HCT116 (cell line): ENCODE measurements around the gene BZW2. TPM values are rescaled to one million over a fixed set of nuclear protein-coding genes. Genes with fewer than 3 reads are reported as not detected.

Experiments used
- ATAC-seq: fragments of 200-7000 bp; cut with Tn5 transposase; 2 replicates; pipeline ENCODE4 v1.9.1; 2020; ENCODE audit warnings: mild to moderate bottlenecking, moderate library complexity
- BruUV-seq: library from RNA; stranded (reverse); fragments of 400-500 nt; replicated peaks from 2 replicates; lab custom pipeline; 2021; lab: Mats Ljungman, UMichigan
- CTCF ChIA-PET: fragments of 300-600 bp; sonication (Branson Sonifier 250); formaldehyde crosslinking; loops from one replicate; lab custom pipeline; 2021; ENCODE audit warnings: antibody characterized with exemption; lab: Charles Lee
- POLR2A ChIA-PET: fragments of 300-600, 350-600 bp; sonication (Branson Sonifier 250); formaldehyde crosslinking; loops from one replicate; lab custom pipeline; 2021; ENCODE audit warnings: antibody characterized with exemption; lab: Charles Lee
- RAD21 ChIA-PET, 2 experiments: fragments of 300-600 bp; sonication (Branson Sonifier 250); formaldehyde crosslinking; loops; one replicate each; lab custom pipeline; 2023; ENCODE audit warnings: low total read pairs in 2 of 2; ENCODE audit not compliant: uncharacterized antibody in 2 of 2, unreplicated experiment in 2 of 2, low non-redundant PET in 1 of 2; lab: Charles Lee
- DNase-seq: peaks from one replicate; pipeline ENCODE4 v3.0.0-alpha.2; 2010; ENCODE audit warnings: low read depth, low spot score
- H2AFZ ChIP-seq: fragments of 200-600 bp; shearing (Covaris generic), sonication (generic); 2 replicates; pipeline ENCODE4 v1.6.1; 2017; ENCODE audit warnings: low read depth, mixed run types, mixed read lengths, antibody characterized with exemption, low read length; ENCODE audit not compliant: poor library complexity, severe bottlenecking
- H3K27ac ChIP-seq: 2 replicates; pipeline ENCODE4 v1.5.1; 2012; ENCODE audit warnings: low read depth, low read length
- H3K27me3 ChIP-seq: fragments of 200-600 bp; sonication (generic); 2 replicates; pipeline ENCODE4 v1.6.1; 2016; ENCODE audit warnings: mixed run types, low read length, mixed read lengths; ENCODE audit not compliant: insufficient read depth
- H3K36me3 ChIP-seq, 2 experiments: fragments of 200-500 bp in 1 of 2; fragments of 200-600 bp in 1 of 2; sonication (Bioruptor generic) in 1 of 2; sonication (generic) in 1 of 2; 2 replicates each; pipeline versions ENCODE4 v1.5.1 to v1.6.1; 2014 to 2016; ENCODE audit warnings: low read length in 2 of 2, inconsistent platforms in 1 of 2, mixed read lengths in 1 of 2, mixed run types in 1 of 2; ENCODE audit not compliant: insufficient read depth in 2 of 2, control insufficient read depth in 1 of 2
- H3K4me1 ChIP-seq, 2 experiments: fragments of 200-600 bp in 1 of 2; sonication (generic) in 1 of 2; 2 replicates each; pipeline versions ENCODE4 v1.5.1 to v1.6.1; 2012 to 2017; ENCODE audit warnings: low read length in 2 of 2, inconsistent platforms in 1 of 2, mild to moderate bottlenecking in 1 of 2, mixed read lengths in 1 of 2, mixed run types in 1 of 2, moderate library complexity in 1 of 2; ENCODE audit not compliant: insufficient read depth in 2 of 2, control insufficient read depth in 1 of 2
- H3K4me2 ChIP-seq: fragments of 200-600 bp; sonication (generic); 2 replicates; pipeline ENCODE4 v1.6.1; 2017; ENCODE audit warnings: mixed run types, low read length, mixed read lengths
- H3K4me3 ChIP-seq, 2 experiments: fragments of 200-600 bp in 1 of 2; sonication (generic) in 1 of 2; replicated peaks in 1 of 2; 2 replicates each; pipeline ENCODE4 v1.5.1; 2011 to 2016; ENCODE audit warnings: low read length in 2 of 2, control low read depth in 1 of 2, low read depth in 1 of 2, mild to moderate bottlenecking in 1 of 2, mixed read lengths in 1 of 2, mixed run types in 1 of 2
- H3K79me2 ChIP-seq: fragments of 200-600 bp; sonication (generic); 2 replicates; pipeline ENCODE4 v1.6.1; 2017; ENCODE audit warnings: mild to moderate bottlenecking, mixed run types, low read length, moderate library complexity, mixed read lengths; ENCODE audit not compliant: insufficient read depth
- H3K9ac ChIP-seq: fragments of 200-600 bp; sonication (generic); 2 replicates; pipeline ENCODE4 v1.6.1; 2016; ENCODE audit warnings: low read length, mixed read lengths
- H3K9me2 ChIP-seq: fragments of 200-600 bp; sonication (generic), shearing (Covaris generic); 2 replicates; pipeline ENCODE4 v1.6.1; 2017; ENCODE audit warnings: mixed run types, mild to moderate bottlenecking, moderate library complexity; ENCODE audit not compliant: insufficient read depth
- H3K9me3 ChIP-seq, 2 experiments: fragments of 200-500 bp in 1 of 2; fragments of 200-600 bp in 1 of 2; sonication (Bioruptor generic) in 1 of 2; sonication (generic) in 1 of 2; 2 replicates each; pipeline ENCODE4 v1.6.1; 2014 to 2017; ENCODE audit warnings: low read length in 2 of 2, mixed read lengths in 2 of 2, inconsistent platforms in 1 of 2, low read depth in 1 of 2, mild to moderate bottlenecking in 1 of 2, mixed run types in 1 of 2, moderate library complexity in 1 of 2; ENCODE audit not compliant: control insufficient read depth in 1 of 2, insufficient read depth in 1 of 2
- H4K20me1 ChIP-seq: fragments of 200-600 bp; sonication (generic), shearing (Covaris generic); 2 replicates; pipeline ENCODE4 v1.6.1; 2017; ENCODE audit warnings: mixed run types, mild to moderate bottlenecking, moderate library complexity; ENCODE audit not compliant: insufficient read depth
- CBX3 ChIP-seq: IDR thresholded peaks from 2 replicates; pipeline ENCODE4 v1.6.1; 2012; ENCODE audit warnings: low read depth
- EZH2 ChIP-seq: fragments of 200-600 bp; sonication (generic); IDR thresholded peaks from 2 replicates; pipeline ENCODE4 v1.6.1; 2017; ENCODE audit warnings: antibody characterized with exemption, mixed run types
- EZH2phosphoT487 ChIP-seq: fragments of 200-600 bp; IDR thresholded peaks from 2 replicates; pipeline ENCODE4 v1.6.1; 2018; ENCODE audit warnings: antibody characterized with exemption, borderline replicate concordance
- FOSL1 ChIP-seq: IDR thresholded peaks from 2 replicates; pipeline ENCODE4 v1.6.1; 2012; ENCODE audit warnings: low read depth
- JUND ChIP-seq: IDR thresholded peaks from 2 replicates; pipeline ENCODE4 v1.6.1; 2012
- POLR2A ChIP-seq: IDR thresholded peaks from 2 replicates; pipeline ENCODE4 v1.7.0; 2011; ENCODE audit warnings: borderline replicate concordance; ENCODE audit not compliant: insufficient read depth, insufficient read length; ENCODE audit errors: extremely low read depth
- RAD21 ChIP-seq: IDR thresholded peaks from 2 replicates; pipeline ENCODE4 v1.6.1; 2012; ENCODE audit warnings: low read depth, mild to moderate bottlenecking
- SIN3A ChIP-seq: IDR thresholded peaks from 2 replicates; pipeline ENCODE4 v1.6.1; 2012; ENCODE audit warnings: low read depth
- SRF ChIP-seq: IDR thresholded peaks from 2 replicates; pipeline ENCODE4 v1.6.1; 2012; ENCODE audit warnings: low read depth
- TCF7L2 ChIP-seq: IDR thresholded peaks from 2 replicates; pipeline ENCODE4 v1.7.0; 2011; ENCODE audit warnings: borderline replicate concordance, inconsistent platforms; ENCODE audit not compliant: insufficient read depth, insufficient read length; ENCODE audit errors: extremely low read depth
- ZFX ChIP-seq: fragments of 450-650 bp; IDR thresholded peaks from 2 replicates; pipeline ENCODE4 v1.6.1; 2017
- intact Hi-C: fragments of 100-400 bp; cut with micrococcal nuclease; formaldehyde crosslinking; loops from 2 replicates; pipeline ENCODE4 v1.10.0; 2022
- total RNA-seq: library from RNA; stranded (reverse); gene quantifications from one replicate; pipeline ENCODE4 v1.2.1, GENCODE V29; 2021; ENCODE audit not compliant: unreplicated experiment
- TF ChIP-seq, protein P1 (sequence below), 3 experiments: fragments of 200-600 bp in 1 of 3; sonication (generic) in 1 of 3; IDR thresholded peaks in 2 of 3; conservative IDR thresholded peaks in 1 of 3; 2 replicates each; pipeline ENCODE4 v1.5.1; 2012 to 2017; ENCODE audit warnings: low read depth in 2 of 3, low read length in 2 of 3, antibody characterized with exemption in 1 of 3, borderline replicate concordance in 1 of 3, control low read depth in 1 of 3, mild to moderate bottlenecking in 1 of 3, mixed read lengths in 1 of 3, mixed run types in 1 of 3, moderate library complexity in 1 of 3; ENCODE audit not compliant: insufficient read depth in 1 of 3
- TF ChIP-seq, protein P2 (sequence below): IDR thresholded peaks from 2 replicates; pipeline ENCODE4 v1.6.1; 2012
- TF ChIP-seq, protein P3 (sequence below): IDR thresholded peaks from 2 replicates; pipeline ENCODE4 v1.6.1; 2012

The BZW2 gene
- total RNA-seq, 1 experiment from 2014 or later, result 119 TPM

DNA sequence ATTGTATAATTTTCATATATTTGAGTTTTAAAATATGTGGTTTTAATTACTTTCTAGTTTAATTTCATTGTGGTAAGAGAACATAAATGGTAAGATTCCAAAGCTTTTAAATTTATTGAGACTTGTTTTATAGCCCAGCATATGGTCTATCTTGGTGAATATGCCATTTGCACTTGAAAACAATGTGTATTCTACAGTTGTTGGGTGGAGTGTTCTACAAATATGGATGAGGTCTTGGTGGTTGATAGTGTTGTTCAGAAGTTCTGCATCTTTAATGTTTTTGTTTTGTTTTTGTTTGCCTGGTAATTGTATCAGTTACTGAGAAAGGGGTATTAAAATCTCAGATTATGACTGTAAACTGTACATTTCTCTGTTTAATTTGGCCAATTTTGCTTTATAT lies 69.9 kb downstream of the BZW2 start:
- TF ChIP-seq ZFX, result no peak
- no peak for TF ChIP-seq TCF7L2
- no peak for TF ChIP-seq FOSL1
- no peak for TF ChIP-seq JUND
- H3K27ac ChIP-seq, result no peak overlapping the region
- ChIA-PET POLR2A (no interaction called here), CTCF (no interaction called here), RAD21 (no interaction called here)
- no peak for DNase-seq
- no peaks in the 10 kb centered on the region for H3K9me2 ChIP-seq
- no peaks in the 10 kb centered on the region for H3K27me3 ChIP-seq
- H3K4me1 ChIP-seq, result no peaks in the 10 kb centered on the region
- no peaks in the 10 kb centered on the region for H3K9me3 ChIP-seq
- ATAC-seq, result no peak
- no peak overlapping the region for H2AFZ ChIP-seq
- no peak overlapping the region for H3K4me3 ChIP-seq
- H3K4me2 ChIP-seq, result no peak overlapping the region
- H3K79me2 ChIP-seq, result no peaks in the 10 kb centered on the region
- no peaks in the 10 kb centered on the region for H3K36me3 ChIP-seq
- intact Hi-C loops, result no loop called here
- no TSS peak for BruUV-seq
- no peak overlapping the region for H3K9ac ChIP-seq
- no peaks in the 10 kb centered on the region; the same call in 1 of the 2 replicates for H4K20me1 ChIP-seq

DNA sequence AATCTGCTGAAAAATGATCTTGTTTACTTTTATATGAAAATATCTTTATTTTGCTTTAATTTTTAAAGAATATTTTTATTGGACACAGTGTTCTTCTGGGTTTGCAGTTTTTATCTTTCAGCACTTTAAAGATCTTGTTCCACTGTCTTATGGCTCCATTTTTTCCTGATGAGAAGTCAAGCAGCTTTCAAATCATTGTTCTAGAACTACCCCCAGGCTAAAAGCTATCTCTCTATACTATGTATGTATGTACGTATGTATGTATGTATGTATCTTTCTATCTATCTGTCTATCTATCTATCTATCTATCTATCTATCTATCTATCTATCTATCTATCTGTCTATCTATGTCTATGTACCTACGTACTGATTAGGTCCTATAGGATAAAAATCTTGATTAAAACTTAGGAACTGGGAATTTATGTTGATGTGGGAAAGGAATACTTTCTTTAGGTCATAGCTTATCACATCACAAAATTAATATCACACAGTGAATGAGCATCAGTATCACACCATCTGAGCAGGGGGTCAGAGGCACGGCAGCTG lies 72.2 kb downstream of the BZW2 start:
- CTCF ChIA-PET, result no interaction called here
- DNase-seq (no peak), ATAC-seq (no peak)
- no peak overlapping the region for H3K9ac ChIP-seq
- H4K20me1 ChIP-seq, result no peaks in the 10 kb centered on the region
- TF ChIP-seq CBX3 (no peak), POLR2A (no peak), SIN3A (no peak), SRF (no peak), RAD21 (no peak), EZH2 (no peak), JUND (no peak), EZH2phosphoT487 (no peak), FOSL1 (no peak)
- TF ChIP-seq, protein P1, sequence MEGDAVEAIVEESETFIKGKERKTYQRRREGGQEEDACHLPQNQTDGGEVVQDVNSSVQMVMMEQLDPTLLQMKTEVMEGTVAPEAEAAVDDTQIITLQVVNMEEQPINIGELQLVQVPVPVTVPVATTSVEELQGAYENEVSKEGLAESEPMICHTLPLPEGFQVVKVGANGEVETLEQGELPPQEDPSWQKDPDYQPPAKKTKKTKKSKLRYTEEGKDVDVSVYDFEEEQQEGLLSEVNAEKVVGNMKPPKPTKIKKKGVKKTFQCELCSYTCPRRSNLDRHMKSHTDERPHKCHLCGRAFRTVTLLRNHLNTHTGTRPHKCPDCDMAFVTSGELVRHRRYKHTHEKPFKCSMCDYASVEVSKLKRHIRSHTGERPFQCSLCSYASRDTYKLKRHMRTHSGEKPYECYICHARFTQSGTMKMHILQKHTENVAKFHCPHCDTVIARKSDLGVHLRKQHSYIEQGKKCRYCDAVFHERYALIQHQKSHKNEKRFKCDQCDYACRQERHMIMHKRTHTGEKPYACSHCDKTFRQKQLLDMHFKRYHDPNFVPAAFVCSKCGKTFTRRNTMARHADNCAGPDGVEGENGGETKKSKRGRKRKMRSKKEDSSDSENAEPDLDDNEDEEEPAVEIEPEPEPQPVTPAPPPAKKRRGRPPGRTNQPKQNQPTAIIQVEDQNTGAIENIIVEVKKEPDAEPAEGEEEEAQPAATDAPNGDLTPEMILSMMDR (IDR thresholded peaks at IDR 0.05 in 2 of 3, conservative IDR thresholded peaks at IDR 0.05 in 1 of 3; ENCODE audit: borderline replicate concordance in 1 of 3, insufficient read depth in 1 of 3, low read depth in 2 of 3, low read length in 2 of 3), result no peak
- TF ChIP-seq, protein P2, sequence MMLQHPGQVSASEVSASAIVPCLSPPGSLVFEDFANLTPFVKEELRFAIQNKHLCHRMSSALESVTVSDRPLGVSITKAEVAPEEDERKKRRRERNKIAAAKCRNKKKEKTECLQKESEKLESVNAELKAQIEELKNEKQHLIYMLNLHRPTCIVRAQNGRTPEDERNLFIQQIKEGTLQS, result no peak
- TF ChIP-seq, protein P3, sequence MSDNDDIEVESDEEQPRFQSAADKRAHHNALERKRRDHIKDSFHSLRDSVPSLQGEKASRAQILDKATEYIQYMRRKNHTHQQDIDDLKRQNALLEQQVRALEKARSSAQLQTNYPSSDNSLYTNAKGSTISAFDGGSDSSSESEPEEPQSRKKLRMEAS, result no peak
- H3K4me3 ChIP-seq, result no peak overlapping the region
- H3K9me2 ChIP-seq, result no peaks in the 10 kb centered on the region
- no peak overlapping the region for H3K27ac ChIP-seq
- no peaks in the 10 kb centered on the region for H3K9me3 ChIP-seq
- no TSS peak for BruUV-seq
- H3K27me3 ChIP-seq, result no peaks in the 10 kb centered on the region
- H3K4me1 ChIP-seq, result no peaks in the 10 kb centered on the region
- H3K4me2 ChIP-seq, result no peak overlapping the region
- no peak overlapping the region for H2AFZ ChIP-seq
- POLR2A ChIA-PET, result interaction anchor here (0.6 kb wide), 1 partner anchor 457 kb away, joined by 3 read pairs; no protein-coding TSS in a partner anchor
- intact Hi-C loops, result no loop called here
- RAD21 ChIA-PET, result no interaction called here
- H3K79me2 ChIP-seq, result no peaks in the 10 kb centered on the region
- no peaks in the 10 kb centered on the region for H3K36me3 ChIP-seq
